Measurements from ENCODE around the gene DRC1.

Gene DRC1

GRCh38 chr2:26479789-26480565 is 78.3 kb downstream of the DRC1 start:
- no peak for DNase-seq

- no peak for DNase-seq
These were observed 79.1 kb downstream of the DRC1 start for GRCh38 chr2:26480566-26481423.

GRCh38 chr2:26481706-26482105 is 80.0 kb downstream of the DRC1 start:
- DNase-seq: no peak

GRCh38 chr2:26482211-26483026 is 80.7 kb downstream of the DRC1 start:
- DNase-seq: no peak

- no peak for DNase-seq
These were observed 81.3 kb downstream of the DRC1 start for GRCh38 chr2:26483027-26483326.

- DNase-seq: no peak
These were observed 81.8 kb downstream of the DRC1 start for GRCh38 chr2:26483516-26483915.

- no peak for DNase-seq
These were observed 82.3 kb downstream of the DRC1 start for GRCh38 chr2:26483957-26484565.

- DNase-seq: no peak
These were observed 82.9 kb downstream of the DRC1 start for GRCh38 chr2:26484579-26484978.

GRCh38 chr2:26485099-26485498 is 83.4 kb downstream of the DRC1 start:
- no peak for DNase-seq

- no peak for DNase-seq
These were observed 84.2 kb downstream of the DRC1 start for GRCh38 chr2:26485725-26486418.

- DNase-seq: no peak
These were observed 85.1 kb downstream of the DRC1 start for GRCh38 chr2:26486789-26487188.

GRCh38 chr2:26487192-26487591 is 85.5 kb downstream of the DRC1 start:
- DNase-seq: no peak

- DNase-seq: no peak
These were observed 86.9 kb downstream of the DRC1 start for GRCh38 chr2:26488463-26489212.

GRCh38 chr2:26489213-26489850 is 87.6 kb downstream of the DRC1 start:
- DNase-seq: no peak

GRCh38 chr2:26491563-26492167 is 89.9 kb downstream of the DRC1 start:
- DNase-seq: no peak

GRCh38 chr2:26492749-26493515 is 91.2 kb downstream of the DRC1 start:
- DNase-seq: no peak

- no peak for DNase-seq
These were observed 91.8 kb downstream of the DRC1 start for GRCh38 chr2:26493566-26493965.

- DNase-seq: no peak
These were observed 92.5 kb downstream of the DRC1 start for GRCh38 chr2:26494199-26494598.

- no peak for DNase-seq
These were observed 93.2 kb downstream of the DRC1 start for GRCh38 chr2:26494891-26495290.
